Adipose tissue (tissue), 3 donors: Measurements from ENCODE around the gene YIF1B. TPM values are rescaled to one million over a fixed set of nuclear protein-coding genes. Genes with fewer than 3 reads are reported as not detected.

ENCODE experiments used
- H3K27ac ChIP-seq: one replicate; pipeline ENCODE4 v1.5.1; 2013; ENCODE audit warnings: low read depth, low read length
- WGBS, 3 donors: extraction: QIAGEN DNeasy Blood & Tissue Kit; methylation state at CpG; one replicate each; pipeline ENCODE4 v1.1.7; 2013; 5-methylcytosine and 5-hydroxymethylcytosine counted together
- polyA plus RNA-seq, 3 donors: library from polyadenylated mRNA; stranded (reverse); fragments of 200-250 nt; gene quantifications; one replicate each; pipeline ENCODE4 v1.2.3, GENCODE V29; 2013
- donor health status: healthy with polysubstance abuse.
- donor health status: Bipolar disorder and iron deficiency.
- donor health status: healthy.

Gene YIF1B
- polyA plus RNA-seq, 3 donors = 27.7 to 59.7 (median 28.3) TPM

DNA sequence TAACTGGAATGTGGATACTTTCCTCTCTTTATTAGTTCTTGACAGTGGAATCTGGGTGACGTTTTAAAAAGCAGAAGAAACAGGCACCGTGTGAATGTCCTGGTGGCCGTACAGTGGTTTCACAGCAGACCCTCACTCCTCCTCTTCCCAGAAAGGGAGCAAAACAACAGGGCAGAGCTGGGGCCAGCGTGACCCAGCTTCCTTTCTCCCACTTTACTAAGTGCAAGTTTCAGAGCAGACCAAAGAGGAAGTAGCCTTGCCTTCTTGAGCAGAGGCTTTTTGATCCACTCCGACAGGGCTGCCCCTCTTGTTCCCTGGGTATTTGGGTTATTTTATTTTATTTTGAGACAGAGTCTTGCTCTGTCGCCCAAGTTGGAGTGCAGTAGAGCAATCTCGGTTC, 31.3 kb downstream of the YIF1B start:
- H3K27ac ChIP-seq = no peak overlapping the region
- WGBS, 3 donors = 41 to 84% (median 54%) methylated on average over 7 of the region's 7 CpGs

- no peak overlapping the region for H3K27ac ChIP-seq
- 90 to 91% (median 91%) methylated on average over 8 of the region's 8 CpGs for WGBS, 3 donors
Measured at GRCh38 chr19:38283271-38283670, 32.5 kb downstream of the YIF1B start.

DNA sequence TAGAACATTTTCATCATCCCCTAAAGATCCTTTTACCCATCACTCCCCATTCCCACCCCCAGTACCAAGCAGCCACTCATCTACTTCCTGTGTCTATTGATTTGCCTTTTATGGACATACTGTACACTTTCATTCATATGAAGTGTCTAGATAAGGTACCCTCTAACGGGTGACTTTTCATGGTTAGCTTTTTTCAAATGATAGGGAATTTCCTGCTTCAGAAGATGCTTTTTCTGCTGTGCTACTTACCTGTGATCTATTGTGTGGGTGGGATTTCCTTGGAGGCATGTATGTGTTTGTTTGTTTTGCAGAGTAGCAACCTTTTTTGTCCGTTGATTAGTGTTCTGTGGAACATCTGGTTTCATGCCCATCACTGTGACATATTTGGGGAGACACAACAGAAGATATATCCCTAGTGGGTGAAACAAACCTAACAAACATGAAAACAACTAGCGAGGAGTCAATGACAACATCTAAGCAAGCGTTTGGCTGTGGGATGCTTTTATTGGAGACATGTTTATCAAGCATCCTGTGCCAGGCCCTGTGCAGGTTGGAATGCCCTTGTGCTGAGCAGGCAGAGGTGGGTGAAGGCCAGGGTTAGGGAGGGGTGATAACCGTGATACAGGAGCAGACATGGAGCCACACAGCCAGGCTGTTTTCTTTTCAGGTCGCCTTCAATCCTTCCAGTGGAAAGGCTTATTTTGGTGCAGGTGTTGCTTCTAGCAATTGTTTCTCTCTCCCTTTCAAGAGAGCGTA, 33.8 kb downstream of the YIF1B start:
- H3K27ac ChIP-seq = no peak overlapping the region
- 50 to 80% (median 78%) methylated on average over 7 of the region's 7 CpGs for WGBS, 3 donors

GRCh38 chr19:38280030-38280921, 35.5 kb downstream of the YIF1B start:
- H3K27ac ChIP-seq = no peak overlapping the region
- WGBS, 3 donors = 79 to 87% (median 87%) methylated on average over 17 of the region's 17 CpGs

GRCh38 chr19:38278751-38279150, 37.0 kb downstream of the YIF1B start:
- WGBS, 3 donors = 57 to 67% (median 59%) methylated on average over 2 of the region's 2 CpGs
- H3K27ac ChIP-seq = no peak overlapping the region

- no peak overlapping the region for H3K27ac ChIP-seq
- 45 to 63% (median 52%) methylated on average over 9 of the region's 9 CpGs for WGBS, 3 donors
Measured at GRCh38 chr19:38277969-38278680, 37.6 kb downstream of the YIF1B start.

DNA sequence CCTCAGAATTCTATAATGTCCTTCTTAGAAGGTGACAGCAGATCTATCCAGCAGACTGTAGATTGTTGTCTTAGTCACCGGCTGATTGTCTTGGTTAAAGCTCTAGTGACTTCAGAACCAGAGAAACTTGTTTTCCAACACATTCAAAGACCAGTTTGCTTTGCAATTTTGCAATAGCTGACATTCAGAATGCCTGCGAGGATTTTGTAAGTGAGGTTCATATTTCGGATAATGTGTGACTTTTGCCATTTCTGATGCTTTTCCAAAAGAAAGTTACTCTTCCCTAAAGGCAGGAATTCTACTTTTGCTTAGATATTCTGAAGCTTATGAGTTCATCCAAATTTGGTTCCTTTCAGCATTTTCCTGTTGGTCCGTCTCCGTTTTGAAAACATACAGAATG, 38.2 kb downstream of the YIF1B start:
- 31 to 50% (median 43%) methylated on average over 5 of the region's 5 CpGs for WGBS, 3 donors
- H3K27ac ChIP-seq = no peak overlapping the region

- no peak overlapping the region for H3K27ac ChIP-seq
- 91 to 96% (median 94%) methylated on average over 7 of the region's 7 CpGs for WGBS, 3 donors
Measured at GRCh38 chr19:38276942-38277517, 38.7 kb downstream of the YIF1B start.

DNA sequence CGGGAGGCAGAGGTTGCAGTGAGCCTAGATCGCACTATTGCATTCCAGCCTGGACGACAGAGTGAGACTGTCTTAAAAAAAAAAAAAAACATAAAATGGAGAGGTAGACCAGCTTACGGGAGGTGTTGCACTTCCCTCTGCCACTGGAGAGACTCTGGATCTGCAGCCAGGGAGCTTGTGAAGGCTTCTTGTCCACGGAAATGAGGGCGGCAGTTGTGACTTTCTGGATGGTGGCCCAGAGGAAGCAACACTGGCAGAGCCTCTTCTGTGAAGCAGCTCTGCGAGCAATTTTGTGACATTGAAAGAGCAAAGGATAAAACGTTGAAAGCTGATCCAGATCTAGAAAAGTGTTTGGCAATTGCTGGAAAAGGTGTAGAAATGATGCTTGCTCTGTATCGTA, 41.0 kb downstream of the YIF1B start:
- 33 to 56% (median 48%) methylated on average over 9 of the region's 9 CpGs for WGBS, 3 donors
- no peak overlapping the region for H3K27ac ChIP-seq

GRCh38 chr19:38273499-38273898, 42.2 kb downstream of the YIF1B start:
- 38 to 81% (median 78%) methylated on average over 2 of the region's 2 CpGs for WGBS, 3 donors
- no peak overlapping the region for H3K27ac ChIP-seq

DNA sequence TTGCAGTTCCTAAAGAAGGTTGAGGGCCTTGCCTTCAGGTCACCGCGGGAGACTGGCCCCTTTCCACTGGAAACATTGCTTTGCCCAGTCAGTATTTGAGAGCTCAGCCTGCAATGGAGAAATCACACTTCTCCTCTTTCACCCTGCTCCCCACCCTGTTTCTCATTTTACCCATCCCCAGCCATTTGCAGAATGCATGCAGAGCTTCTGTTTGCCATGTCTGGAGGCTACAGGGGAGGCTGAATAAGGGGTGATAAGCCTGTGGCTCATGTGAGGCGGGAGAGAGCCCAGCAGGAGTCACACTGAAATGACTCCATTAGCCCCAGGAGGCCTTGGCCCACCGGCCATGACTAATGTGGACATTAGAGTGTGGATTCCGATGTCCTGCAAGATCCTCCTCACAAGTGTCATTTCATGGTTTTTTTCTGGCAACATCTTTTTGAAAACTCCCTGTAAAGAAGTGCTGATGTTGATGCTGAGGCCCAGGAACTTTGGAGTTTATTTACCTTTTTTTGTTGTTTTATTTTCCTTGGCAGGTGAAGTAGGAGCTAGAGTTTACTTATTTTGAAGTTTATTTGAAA, 45.1 kb downstream of the YIF1B start:
- WGBS, 3 donors = 66 to 86% (median 76%) methylated on average over 5 of the region's 5 CpGs
- H3K27ac ChIP-seq = no peak overlapping the region

DNA sequence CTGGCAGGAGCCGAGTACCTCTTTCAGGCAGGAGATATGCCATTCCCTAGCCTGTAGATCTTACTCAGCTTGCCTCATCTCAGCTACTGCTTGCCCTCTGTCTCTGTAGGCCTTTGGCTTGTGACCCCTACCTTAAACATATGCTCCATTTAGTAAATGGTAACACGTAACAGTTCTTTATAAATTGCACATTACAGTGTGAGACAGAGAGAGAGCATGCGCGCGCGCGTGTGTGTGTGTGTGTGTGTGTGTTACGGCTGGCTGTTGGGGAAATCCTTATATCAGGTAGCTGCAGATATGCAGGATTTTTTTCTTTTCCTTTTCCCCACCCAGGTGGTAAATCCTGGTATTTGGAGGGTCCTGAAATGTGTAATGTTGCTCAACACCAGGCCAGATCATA, 47.2 kb downstream of the YIF1B start:
- 57 to 78% (median 64%) methylated on average over 8 of the region's 8 CpGs for WGBS, 3 donors
- no peak overlapping the region for H3K27ac ChIP-seq

DNA sequence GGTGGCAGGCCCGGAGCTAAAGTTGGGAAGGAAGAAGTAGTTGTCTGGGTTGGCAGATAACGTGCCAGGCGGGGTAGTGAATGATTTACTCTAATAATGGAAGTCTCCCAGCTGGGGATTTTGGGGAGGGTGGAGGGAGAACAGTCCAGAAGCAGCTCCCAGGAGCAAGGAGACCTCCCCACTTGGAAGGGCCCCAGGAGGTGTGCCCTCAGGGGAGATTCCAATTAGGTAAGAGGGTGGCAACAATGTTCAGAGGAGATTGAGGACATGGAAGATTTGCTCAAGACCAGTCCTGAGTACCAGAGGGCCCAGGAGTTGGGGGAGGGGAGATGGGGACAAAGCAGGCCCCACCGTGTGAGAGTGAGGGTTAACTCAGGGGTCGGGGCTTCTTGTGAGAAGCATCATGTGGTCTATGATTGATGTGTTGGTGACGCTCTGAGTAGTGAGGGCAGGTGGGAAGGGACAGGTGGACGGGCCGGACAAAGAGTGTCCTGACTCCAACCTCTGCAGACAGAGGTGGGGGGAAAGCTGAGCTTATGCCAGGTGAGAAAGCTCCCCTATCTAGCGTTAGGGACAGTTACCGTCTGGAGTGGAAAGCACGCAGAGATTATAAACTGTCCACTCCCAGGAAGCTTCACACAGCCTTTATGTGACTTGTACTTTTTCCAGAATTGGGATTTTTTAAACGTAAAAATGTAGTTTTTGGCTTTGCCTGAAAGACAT, 47.8 kb downstream of the YIF1B start:
- no peak overlapping the region for H3K27ac ChIP-seq

DNA sequence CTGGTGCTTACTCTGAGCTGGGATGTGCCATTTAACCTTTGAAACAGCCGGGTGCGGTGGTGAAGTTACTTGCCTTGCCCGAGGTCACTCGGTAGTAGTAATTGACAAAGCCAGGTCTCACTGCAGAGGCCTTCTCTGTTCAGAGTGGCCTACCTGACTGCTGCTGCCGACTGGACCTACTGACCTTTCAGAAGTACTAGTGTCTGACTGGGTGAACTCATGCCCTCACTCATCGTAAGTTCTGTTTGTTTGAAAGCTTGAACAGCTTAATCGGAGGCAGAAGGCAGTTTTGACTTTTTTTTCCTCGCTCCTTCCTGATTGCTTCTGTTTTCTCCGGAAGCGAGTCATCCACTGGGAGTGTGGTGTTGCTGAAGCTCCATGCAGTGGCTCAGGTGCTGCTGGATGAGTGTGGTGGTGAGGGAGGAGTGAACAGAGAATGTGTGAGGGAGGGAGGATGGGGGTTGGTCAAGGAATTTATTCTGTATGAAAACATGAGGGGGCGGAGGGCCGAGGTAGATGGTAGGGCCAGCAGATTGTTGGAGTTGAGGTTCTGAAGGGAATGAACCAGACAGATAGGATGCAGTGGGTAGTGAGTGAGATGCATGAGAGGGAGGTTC, 48.7 kb downstream of the YIF1B start:
- no peak overlapping the region for H3K27ac ChIP-seq
- 26 to 81% (median 68%) methylated on average over 12 of the region's 12 CpGs for WGBS, 3 donors

More for the DNA sequence above, 47.8 kb downstream of the YIF1B start:
- 16 to 76% (median 69%) methylated on average over 12 of the region's 12 CpGs for WGBS, 3 donors

DNA sequence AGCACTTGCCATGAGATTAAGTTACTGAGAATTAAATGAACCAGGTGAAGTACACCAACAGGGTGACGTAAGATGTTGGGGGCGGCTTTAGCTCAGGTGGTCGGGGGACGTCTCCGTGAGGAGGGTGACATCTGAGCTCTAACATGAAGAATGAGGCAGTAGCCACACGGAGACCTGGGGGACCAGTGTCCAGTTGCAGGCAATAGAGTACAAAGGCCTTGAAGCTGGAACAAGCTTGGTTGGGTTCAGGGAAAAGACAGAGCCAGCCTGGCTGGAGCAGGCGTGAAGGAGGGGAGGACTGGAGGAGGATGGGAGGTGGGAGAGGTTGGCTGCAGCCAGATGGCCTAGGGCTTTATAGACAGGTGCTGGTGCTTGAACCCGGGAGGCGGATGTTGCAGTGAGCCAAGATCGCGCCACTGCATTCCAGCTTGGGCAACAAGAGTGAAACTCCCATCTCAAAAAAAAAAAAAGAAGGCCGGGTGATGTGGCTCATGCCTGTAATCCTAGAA, 49.8 kb downstream of the YIF1B start:
- 39 to 90% (median 79%) methylated on average over 12 of the region's 12 CpGs for WGBS, 3 donors

DNA sequence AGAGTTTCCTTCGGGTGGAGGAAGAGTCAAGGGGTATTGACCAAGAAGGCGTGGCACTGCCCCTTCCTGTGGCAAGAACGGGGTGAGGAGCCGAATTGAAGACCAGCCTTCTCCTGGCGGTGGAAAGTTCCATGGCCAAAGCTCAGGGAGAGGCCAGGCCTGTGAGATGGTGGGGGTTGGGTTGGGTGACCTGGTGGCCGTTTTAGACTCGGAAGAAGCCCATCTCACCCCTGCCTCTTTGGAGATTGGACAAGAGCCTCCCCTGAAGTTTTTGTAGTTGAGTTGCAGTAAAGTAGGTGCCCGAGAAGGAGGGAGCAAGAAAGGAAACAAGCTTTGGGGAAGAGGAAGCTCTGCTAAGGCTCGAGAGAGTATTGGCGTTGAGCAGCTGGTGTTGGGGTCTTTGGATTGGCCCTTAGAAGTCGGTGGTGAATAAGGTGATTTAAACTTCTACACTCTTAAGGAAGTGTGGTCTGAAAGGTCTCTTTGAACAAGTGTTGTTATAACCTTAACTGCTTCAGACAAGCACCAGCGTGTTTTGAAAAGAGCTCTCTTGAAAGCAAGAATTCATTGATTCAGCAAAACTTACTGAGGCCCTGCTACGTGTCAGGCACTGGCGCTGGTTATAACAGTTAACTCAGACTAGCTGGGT, 50.4 kb downstream of the YIF1B start:
- H3K27ac ChIP-seq = no peak overlapping the region
- 21 to 49% (median 49%) methylated on average over 14 of the region's 14 CpGs for WGBS, 3 donors

More for the DNA sequence above, 49.8 kb downstream of the YIF1B start:
- no peak overlapping the region for H3K27ac ChIP-seq
